ENCODE data around the gene DERL3.

Gene DERL3

GRCh38 chr22:23786261-23786710 lies 52.5 kb downstream of the DERL3 start:
- Histone ChIP-seq H2AFZ (ENCODE audit: low read length) (no peak overlapping the region), H3K4me1 (ENCODE audit: insufficient read depth, low read length, severe bottlenecking) (peaks cover 34% of the 10 kb centered on the region), H3K27ac (ENCODE audit: low read depth, low read length, poor library complexity, severe bottlenecking) (peak overlapping the region; percentile 81), H3K9ac (ENCODE audit: low read length) (peak overlapping the region; percentile 90), H3F3A (ENCODE audit: insufficient read depth, low read length) (no peaks in the 10 kb centered on the region), H3K27me3 (ENCODE audit: insufficient read depth, low read length) (no peaks in the 10 kb centered on the region), H3K9me2 (ENCODE audit: low read depth, low read length) (no peaks in the 10 kb centered on the region), H3K36me3 (ENCODE audit: insufficient read depth, low read length) (peaks cover 2% of the 10 kb centered on the region; the same call in 1 of the 2 replicates), H3K79me2 (ENCODE audit: insufficient read depth, low read length) (peaks cover 38% of the 10 kb centered on the region), H3K9me3 (ENCODE audit: low read length) (no peaks in the 10 kb centered on the region), H3K4me3 (ENCODE audit: low read depth, low read length, poor library complexity, severe bottlenecking) (peak overlapping the region; percentile 73), H4K20me1 (ENCODE audit: insufficient read depth, low read length) (no peaks in the 10 kb centered on the region), H3K4me2 (ENCODE audit: low read length) (peak overlapping the region; percentile 83)
- TF ChIP-seq EZH2 (IDR thresholded peaks at IDR 0.05; ENCODE audit: borderline replicate concordance, low read length): no peak
- no peak for TF ChIP-seq CTCF (IDR thresholded peaks at IDR 0.05; ENCODE audit: low read length)
